ENCODE results near the gene FXYD4.

- TF ChIP-seq POLR2A (IDR thresholded peaks at IDR 0.05): no peak
- no peak for TF ChIP-seq CTCF (IDR thresholded peaks at IDR 0.05)
- no peak for TF ChIP-seq POLR2AphosphoS5 (IDR thresholded peaks at IDR 0.05)
- TF ChIP-seq EP300 (IDR thresholded peaks at IDR 0.05): no peak
Observed at GRCh38 chr10:43417950-43418768, 46.7 kb downstream of the FXYD4 start.
